Ascending aorta (tissue), 2 donors: ENCODE data around the gene SRGAP1. TPM values are rescaled to one million over a fixed set of nuclear protein-coding genes. Genes with fewer than 3 reads are reported as not detected.

Experiments used
- DNase-seq, 2 donors: peaks; one replicate each; pipeline ENCODE4 v3.0.0-alpha.2; 2019; ENCODE audit warnings: low spot score in 2 of 2
- H3K27ac ChIP-seq, 2 donors: fragments of 200-600 bp; sonication (generic); one replicate each; pipeline ENCODE4 v1.5.1; 2016 to 2017; ENCODE audit warnings: mild to moderate bottlenecking in 1 of 2
- H3K27me3 ChIP-seq: fragments of 200-600 bp; sonication (generic); one replicate; pipeline ENCODE4 v1.5.1; 2017
- H3K36me3 ChIP-seq, 2 donors: fragments of 200-600 bp; sonication (generic); one replicate each; pipeline ENCODE4 v1.5.1; 2016
- H3K4me1 ChIP-seq, 2 donors: fragments of 200-600 bp; sonication (generic); one replicate each; pipeline ENCODE4 v1.5.1; 2016 to 2017; ENCODE audit warnings: mild to moderate bottlenecking in 1 of 2
- H3K4me3 ChIP-seq, 2 donors: fragments of 200-600 bp; sonication (generic); one replicate each; pipeline ENCODE4 v1.5.1; 2016 to 2017; ENCODE audit warnings: mild to moderate bottlenecking in 1 of 2
- H3K9me3 ChIP-seq, 2 donors: fragments of 200-600 bp; sonication (generic); one replicate each; pipeline ENCODE4 v1.5.1; 2016
- intact Hi-C: fragments of 100-400 bp; cut with DNase I; formaldehyde crosslinking; loops from one replicate; pipeline ENCODE4 v1.15.1; 2023
- total RNA-seq: library from RNA; depleted of rRNA; stranded (reverse); fragments of >200 nt; gene quantifications from one replicate; pipeline ENCODE4 v1.1.0, GENCODE V29; 2016
- TF ChIP-seq, protein P1 (sequence below), 3 experiments: fragments of 200-600 bp in 2 of 3; fragments of 450-650 bp in 1 of 3; sonication (generic) in 2 of 3; IDR thresholded peaks; one replicate each; pipeline ENCODE4 v1.5.1; 2016 to 2019; ENCODE audit warnings: antibody characterized with exemption in 3 of 3, mild to moderate bottlenecking in 1 of 3, moderate library complexity in 1 of 3

The SRGAP1 gene
- total RNA-seq, 1 donor from 2014 or later = 5.5 TPM

DNA sequence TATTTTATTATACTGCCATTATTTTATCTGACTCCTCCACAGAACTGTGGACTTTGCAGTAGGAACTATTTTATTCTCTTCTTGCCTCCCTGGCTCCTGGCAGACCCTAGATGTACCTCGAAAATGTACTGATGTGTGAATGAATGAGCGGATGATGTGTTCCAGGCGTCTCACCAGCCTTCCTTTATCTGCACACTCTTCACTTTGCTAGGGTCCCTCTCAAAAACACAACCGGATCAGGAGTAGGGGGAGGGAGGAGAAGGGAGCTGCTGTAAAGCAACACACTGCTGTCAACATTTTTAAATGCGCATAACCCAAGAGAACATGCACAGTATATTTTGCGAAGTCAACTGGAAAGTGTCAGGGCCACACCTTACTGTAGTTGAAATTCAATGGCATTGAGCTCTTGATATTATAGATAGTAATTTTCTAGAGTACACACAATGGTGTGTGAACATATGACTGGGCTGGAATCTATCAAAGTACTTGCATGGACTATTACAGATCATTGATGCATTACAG lies 36.3 kb downstream of the SRGAP1 start:
- TF ChIP-seq, protein P1, sequence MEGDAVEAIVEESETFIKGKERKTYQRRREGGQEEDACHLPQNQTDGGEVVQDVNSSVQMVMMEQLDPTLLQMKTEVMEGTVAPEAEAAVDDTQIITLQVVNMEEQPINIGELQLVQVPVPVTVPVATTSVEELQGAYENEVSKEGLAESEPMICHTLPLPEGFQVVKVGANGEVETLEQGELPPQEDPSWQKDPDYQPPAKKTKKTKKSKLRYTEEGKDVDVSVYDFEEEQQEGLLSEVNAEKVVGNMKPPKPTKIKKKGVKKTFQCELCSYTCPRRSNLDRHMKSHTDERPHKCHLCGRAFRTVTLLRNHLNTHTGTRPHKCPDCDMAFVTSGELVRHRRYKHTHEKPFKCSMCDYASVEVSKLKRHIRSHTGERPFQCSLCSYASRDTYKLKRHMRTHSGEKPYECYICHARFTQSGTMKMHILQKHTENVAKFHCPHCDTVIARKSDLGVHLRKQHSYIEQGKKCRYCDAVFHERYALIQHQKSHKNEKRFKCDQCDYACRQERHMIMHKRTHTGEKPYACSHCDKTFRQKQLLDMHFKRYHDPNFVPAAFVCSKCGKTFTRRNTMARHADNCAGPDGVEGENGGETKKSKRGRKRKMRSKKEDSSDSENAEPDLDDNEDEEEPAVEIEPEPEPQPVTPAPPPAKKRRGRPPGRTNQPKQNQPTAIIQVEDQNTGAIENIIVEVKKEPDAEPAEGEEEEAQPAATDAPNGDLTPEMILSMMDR (IDR thresholded peaks at IDR 0.05) = no peak
- no peak for DNase-seq
- no peak overlapping the region for H3K4me3 ChIP-seq
- no peaks in the 10 kb centered on the region for H3K36me3 ChIP-seq
- intact Hi-C loops = no loop called here
- no peak overlapping the region for H3K27ac ChIP-seq
- no peaks in the 10 kb centered on the region for H3K9me3 ChIP-seq
- no peaks in the 10 kb centered on the region for H3K27me3 ChIP-seq
- H3K4me1 ChIP-seq = no peaks in the 10 kb centered on the region

DNA sequence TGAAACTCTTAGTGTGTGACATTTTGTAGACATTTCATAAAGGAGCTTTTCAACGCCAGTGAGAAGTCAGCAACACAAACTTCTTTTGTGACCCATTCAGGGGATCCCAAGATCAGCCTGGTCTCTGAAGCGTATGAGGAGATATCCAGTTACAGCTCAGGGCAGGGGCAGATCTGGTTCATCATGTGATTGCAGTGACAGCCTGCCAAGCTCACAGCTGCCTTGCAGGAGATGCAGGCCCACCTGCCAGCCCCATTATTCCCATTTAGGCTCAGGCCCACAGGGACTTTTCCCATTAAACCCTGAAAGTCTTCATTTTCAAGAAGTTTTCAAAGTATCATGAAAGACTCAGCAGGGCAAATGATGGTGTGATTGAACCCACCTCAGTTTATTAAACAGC lies 38.3 kb downstream of the SRGAP1 start:
- Histone ChIP-seq H3K4me1 (no peaks in the 10 kb centered on the region), H3K36me3 (no peaks in the 10 kb centered on the region), H3K9me3 (no peaks in the 10 kb centered on the region), H3K27me3 (no peaks in the 10 kb centered on the region), H3K4me3 (no peak overlapping the region), H3K27ac (no peak overlapping the region)
- intact Hi-C loops = no loop called here
- no peak for DNase-seq
- TF ChIP-seq, protein P1 (IDR thresholded peaks at IDR 0.05) = no peak

GRCh38 chr12:63885401-63885800 lies 40.9 kb downstream of the SRGAP1 start:
- no peak for DNase-seq
- intact Hi-C loops = no loop called here

DNA sequence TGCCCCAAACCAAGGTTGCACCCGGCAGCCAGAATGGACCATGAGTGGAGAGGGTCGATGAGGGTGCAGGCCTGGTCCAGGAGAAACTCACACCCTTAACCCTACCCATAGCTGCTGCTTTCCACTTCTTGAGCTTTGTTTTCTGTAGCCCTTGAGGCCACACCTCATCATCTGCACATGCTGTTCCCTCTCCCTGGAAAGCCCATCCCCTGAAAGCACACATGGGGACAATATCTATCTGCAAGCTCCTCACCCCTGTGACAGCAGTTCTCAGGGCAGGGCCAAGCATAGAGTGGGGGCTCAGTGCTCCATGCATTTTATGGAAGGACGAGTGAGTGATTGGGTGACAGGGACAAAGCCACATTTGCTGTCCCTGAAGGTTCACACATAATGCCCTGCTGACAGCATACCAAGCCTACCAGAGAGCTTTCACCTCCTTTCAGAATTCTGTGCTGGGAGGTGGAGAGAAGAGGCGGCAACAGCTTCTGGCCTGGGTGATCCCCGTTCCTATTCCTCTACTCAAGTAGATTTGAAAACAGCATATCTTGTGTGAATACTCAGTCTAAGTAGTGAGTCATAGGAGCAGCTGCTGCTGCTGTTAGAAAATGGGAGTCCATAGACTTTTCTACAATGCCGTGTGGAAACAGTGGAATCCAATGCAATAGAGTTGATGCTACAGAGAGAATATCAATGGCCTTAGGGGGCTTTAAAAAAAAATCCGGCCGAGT lies 44.6 kb downstream of the SRGAP1 start:
- Histone ChIP-seq H3K4me1 (no peaks in the 10 kb centered on the region), H3K4me3 (no peak overlapping the region), H3K27me3 (no peaks in the 10 kb centered on the region), H3K9me3 (no peaks in the 10 kb centered on the region), H3K36me3 (no peaks in the 10 kb centered on the region), H3K27ac (no peak overlapping the region)
- intact Hi-C loops = no loop called here
- no peak for DNase-seq
- TF ChIP-seq, protein P1 (IDR thresholded peaks at IDR 0.05) = no peak

More at GRCh38 chr12:63885401-63885800, 40.9 kb downstream of the SRGAP1 start:
- Histone ChIP-seq H3K27ac (no peak overlapping the region), H3K27me3 (no peaks in the 10 kb centered on the region), H3K9me3 (no peaks in the 10 kb centered on the region), H3K4me3 (no peak overlapping the region), H3K36me3 (no peaks in the 10 kb centered on the region), H3K4me1 (no peaks in the 10 kb centered on the region)
- TF ChIP-seq, protein P1 (IDR thresholded peaks at IDR 0.05) = no peak

- Histone ChIP-seq H3K27me3 (no peaks in the 10 kb centered on the region), H3K9me3 (no peaks in the 10 kb centered on the region), H3K4me1 (no peaks in the 10 kb centered on the region), H3K36me3 (no peaks in the 10 kb centered on the region), H3K4me3 (no peak overlapping the region), H3K27ac (no peak overlapping the region)
- intact Hi-C loops = no loop called here
- no peak for DNase-seq
- TF ChIP-seq, protein P1 (IDR thresholded peaks at IDR 0.05) = no peak
Measured at GRCh38 chr12:63889721-63890509, 45.4 kb downstream of the SRGAP1 start.
